Measurements from ENCODE around the gene CRIP3.

- TF ChIP-seq, protein P1, sequence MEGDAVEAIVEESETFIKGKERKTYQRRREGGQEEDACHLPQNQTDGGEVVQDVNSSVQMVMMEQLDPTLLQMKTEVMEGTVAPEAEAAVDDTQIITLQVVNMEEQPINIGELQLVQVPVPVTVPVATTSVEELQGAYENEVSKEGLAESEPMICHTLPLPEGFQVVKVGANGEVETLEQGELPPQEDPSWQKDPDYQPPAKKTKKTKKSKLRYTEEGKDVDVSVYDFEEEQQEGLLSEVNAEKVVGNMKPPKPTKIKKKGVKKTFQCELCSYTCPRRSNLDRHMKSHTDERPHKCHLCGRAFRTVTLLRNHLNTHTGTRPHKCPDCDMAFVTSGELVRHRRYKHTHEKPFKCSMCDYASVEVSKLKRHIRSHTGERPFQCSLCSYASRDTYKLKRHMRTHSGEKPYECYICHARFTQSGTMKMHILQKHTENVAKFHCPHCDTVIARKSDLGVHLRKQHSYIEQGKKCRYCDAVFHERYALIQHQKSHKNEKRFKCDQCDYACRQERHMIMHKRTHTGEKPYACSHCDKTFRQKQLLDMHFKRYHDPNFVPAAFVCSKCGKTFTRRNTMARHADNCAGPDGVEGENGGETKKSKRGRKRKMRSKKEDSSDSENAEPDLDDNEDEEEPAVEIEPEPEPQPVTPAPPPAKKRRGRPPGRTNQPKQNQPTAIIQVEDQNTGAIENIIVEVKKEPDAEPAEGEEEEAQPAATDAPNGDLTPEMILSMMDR (tag by site-specific recombination; IDR thresholded peaks at IDR 0.05) = no peak
- no peak for TF ChIP-seq ZNF707 (tag by site-specific recombination; IDR thresholded peaks at IDR 0.05)
- TF ChIP-seq ZNF701 (tag by site-specific recombination; IDR thresholded peaks at IDR 0.05) = no peak
- TF ChIP-seq ZNF140 (tag by site-specific recombination; IDR thresholded peaks at IDR 0.05) = no peak
- TF ChIP-seq ZSCAN30 (tag by site-specific recombination; IDR thresholded peaks at IDR 0.05) = no peak
- no peak for TF ChIP-seq MYNN (tag by site-specific recombination; IDR thresholded peaks at IDR 0.05; ENCODE audit: borderline replicate concordance)
- TF ChIP-seq ZNF239 (tag by site-specific recombination; IDR thresholded peaks at IDR 0.05) = no peak
- TF ChIP-seq, protein P2, sequence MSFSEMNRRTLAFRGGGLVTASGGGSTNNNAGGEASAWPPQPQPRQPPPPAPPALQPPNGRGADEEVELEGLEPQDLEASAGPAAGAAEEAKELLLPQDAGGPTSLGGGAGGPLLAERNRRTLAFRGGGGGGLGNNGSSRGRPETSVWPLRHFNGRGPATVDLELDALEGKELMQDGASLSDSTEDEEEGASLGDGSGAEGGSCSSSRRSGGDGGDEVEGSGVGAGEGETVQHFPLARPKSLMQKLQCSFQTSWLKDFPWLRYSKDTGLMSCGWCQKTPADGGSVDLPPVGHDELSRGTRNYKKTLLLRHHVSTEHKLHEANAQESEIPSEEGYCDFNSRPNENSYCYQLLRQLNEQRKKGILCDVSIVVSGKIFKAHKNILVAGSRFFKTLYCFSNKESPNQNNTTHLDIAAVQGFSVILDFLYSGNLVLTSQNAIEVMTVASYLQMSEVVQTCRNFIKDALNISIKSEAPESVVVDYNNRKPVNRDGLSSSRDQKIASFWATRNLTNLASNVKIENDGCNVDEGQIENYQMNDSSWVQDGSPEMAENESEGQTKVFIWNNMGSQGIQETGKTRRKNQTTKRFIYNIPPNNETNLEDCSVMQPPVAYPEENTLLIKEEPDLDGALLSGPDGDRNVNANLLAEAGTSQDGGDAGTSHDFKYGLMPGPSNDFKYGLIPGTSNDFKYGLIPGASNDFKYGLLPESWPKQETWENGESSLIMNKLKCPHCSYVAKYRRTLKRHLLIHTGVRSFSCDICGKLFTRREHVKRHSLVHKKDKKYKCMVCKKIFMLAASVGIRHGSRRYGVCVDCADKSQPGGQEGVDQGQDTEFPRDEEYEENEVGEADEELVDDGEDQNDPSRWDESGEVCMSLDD (tag by site-specific recombination; IDR thresholded peaks at IDR 0.05) = no peak
- TF ChIP-seq ZNF624 (tag by site-specific recombination; IDR thresholded peaks at IDR 0.05) = no peak
Measured at GRCh38 chr6:43347444-43347843, 38.8 kb upstream of the CRIP3 start.
